Stimulated activated CD4-positive, alpha-beta T cell treated with anti-CD3 and anti-CD28 coated beads, Interleukin-2, amount 100 ng/mL, for 24 hours (primary cell): ENCODE data around the gene QKI.

Experiments
- DNase-seq, 2 donors: peaks; one replicate each; pipeline ENCODE4 v3.0.0-alpha.2; 2020

The QKI gene

DNA sequence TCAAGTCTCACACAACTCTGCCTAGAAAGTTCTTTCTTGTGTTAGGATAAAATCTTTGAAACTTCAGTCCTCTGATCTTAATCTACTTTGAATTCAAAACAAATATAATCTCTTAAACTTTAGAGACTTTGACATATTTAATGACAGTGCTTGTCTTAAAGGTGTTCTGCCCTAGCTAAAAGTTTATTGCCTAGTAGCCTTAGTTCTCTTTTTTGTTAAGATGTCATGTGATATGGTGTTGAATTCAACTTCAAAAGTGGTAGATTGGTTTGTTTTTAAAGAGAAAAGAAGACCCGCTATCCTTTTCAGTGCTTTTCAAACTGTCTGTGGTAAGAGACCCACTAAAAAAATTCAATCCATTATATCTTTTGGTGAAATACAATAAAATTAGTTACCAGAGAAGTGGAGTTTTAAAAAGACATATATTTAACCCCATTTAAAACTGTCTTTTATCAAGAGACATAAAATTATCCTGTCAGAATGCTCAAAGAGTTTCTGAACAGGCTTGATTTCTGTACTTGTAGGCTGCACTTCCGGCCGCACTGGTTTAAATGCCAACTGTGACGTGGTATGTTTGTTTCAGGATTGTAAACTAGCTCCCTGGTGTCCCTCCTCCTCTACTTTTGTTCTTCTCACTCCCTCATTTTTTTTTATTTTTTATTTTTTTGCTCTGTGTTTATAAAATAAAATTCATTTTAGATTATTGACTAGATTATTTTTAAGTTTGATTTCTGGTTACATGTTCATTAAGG lies 76.5 kb downstream of the QKI start:
- DNase-seq: no peak

DNA sequence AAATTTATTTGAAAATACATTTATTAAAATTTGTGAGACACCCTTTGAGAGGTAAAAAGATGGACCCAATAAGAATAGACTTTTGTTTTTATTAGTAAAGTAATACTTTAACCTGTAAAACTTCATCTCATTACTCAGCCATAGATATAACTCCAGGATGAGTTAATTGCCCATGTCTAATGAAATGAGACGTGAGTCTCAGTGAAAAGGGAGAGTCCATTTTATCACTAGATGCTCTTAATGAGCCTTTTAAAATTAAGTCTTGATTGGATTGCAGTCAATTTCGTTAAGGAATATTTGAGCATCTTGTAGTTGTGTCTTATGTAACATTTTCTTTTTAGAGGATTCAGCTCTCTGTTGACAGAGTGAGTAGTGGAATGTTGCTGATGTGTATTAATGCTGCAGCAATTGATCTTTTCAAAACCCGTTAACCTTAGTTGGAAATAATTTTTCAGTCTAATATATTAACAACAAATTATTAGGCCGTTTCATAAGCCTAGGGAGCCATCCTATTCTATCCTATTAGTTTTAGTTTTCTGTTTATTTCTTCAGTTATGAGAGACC lies 77.3 kb downstream of the QKI start:
- DNase-seq: no peak

DNA sequence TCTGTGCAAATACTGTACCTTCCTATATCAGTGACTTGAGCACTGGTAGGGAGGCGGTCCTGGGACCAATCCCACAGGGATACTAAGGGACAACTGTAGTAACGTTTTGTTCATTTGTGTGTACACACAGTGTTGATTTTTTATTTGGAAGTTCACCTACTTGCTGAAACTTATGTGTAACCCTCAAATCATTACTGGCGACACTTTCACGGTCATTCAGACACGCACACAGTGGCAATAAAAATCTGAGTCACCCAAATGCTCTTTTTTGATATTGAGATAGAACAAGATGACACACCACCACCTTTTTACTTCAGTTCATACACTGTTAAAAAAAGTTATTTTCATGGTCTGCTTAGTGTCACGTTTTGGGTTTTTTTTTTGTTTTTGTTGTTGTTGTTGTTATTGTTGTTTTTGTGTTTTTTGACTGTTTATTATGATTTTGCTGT lies 79.8 kb downstream of the QKI start:
- DNase-seq: no peak

DNA sequence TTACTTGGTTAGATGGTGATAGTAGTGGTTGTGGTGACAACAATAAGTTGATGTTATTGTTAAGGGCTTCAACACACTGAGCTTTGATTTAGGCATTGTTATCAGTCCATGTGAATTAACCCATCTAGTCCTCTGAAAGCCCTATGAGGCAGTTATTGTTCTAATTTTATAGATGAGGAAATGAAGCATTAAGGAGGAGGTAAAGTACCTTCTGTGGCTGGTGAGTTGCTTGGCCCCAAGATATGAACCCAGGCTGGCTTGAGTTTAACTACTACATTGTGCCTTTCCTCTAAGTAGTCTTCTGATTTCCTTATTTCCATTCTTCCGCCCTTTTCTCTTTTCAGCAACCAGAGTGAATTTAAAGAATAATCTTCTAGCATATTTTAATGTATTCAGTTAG lies 81.7 kb downstream of the QKI start:
- DNase-seq: no peak

DNA sequence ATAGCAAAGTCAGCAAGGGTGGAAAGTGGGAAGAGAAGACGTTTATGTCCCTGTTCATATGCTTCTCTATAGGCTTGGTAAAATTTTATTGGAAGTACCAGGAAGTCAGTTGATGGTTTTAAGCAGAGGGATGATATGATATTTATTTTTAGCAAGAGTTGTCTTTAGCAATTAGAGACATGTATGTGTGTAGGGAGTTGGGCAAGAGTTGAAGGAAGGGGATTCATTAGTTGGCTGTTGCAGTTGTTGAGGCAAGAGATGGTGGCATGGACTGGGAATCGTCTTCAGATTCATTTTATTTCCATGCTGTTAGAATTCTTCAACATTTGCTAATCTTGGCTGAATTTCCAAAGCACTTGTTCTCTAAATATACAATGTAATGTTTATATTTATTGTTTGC lies 85.6 kb downstream of the QKI start:
- DNase-seq: no peak

DNA sequence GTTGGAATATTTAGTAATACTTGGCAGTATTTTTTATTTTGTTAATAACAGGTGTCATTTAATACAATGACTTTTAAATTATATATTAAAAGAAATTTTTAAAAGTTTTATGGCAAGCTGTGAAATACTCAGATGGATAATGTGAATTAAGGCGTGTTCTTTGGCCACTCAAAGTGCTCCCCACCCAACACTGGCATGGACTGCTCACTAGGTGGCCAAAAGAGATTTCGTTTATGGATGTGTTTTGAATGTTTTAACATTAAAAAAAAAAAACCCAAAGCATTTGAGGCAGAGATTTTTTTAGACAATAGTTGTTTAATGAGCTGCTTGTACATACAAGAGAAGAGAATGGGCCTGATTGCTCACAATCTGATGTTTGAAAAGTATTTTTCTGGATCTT lies 86.5 kb downstream of the QKI start:
- no peak for DNase-seq

DNA sequence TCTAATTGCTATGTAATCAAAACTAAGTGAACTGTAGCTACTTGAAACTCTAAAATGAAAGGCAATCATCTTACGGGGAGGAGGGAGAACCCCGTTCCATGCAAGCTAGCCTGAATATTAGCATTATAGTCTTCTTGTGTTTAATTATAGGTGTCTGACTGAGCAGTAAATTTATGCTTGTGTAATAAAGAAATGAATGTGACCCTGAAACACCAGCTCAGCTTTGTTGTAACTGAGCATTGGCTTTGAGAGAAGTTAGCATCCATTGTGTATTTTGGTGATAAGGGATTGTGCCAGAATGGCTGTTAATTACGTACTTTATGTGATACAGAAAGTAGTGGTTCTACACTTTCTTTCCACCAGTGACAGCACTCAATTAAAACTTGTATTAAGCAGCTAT lies 86.9 kb downstream of the QKI start:
- DNase-seq: no peak

DNA sequence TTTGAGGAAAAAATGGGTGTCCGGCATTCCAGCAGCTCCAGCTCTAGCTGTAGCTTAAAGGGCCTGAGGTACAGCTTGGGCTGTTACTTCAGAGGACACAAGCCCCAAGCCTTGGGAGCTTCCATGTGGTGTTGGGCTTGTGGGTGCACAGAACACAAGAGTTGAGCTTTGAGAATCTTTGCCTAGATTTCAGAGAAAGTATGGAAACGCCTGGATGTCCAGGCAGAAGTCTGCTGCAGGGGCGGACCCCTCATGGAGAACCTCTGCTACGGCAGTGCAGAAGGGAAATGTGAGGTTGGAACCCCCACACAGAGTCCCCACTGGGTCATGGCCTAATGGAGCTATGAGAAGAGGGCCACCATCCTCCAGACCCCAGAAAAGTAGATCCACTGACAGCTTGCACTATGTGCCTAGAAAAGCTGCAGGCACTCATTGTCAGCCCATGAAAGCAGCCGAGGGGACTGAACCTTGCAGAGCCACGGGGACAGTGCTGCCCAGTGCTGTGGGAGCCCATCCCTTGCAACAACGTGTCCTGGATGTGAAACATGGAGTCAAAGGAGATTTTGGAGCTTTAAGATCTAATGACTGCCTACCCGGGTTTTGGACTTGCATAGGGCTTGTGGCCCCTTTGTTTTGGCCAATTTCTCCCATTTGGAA lies 90.6 kb downstream of the QKI start:
- DNase-seq: no peak

DNA sequence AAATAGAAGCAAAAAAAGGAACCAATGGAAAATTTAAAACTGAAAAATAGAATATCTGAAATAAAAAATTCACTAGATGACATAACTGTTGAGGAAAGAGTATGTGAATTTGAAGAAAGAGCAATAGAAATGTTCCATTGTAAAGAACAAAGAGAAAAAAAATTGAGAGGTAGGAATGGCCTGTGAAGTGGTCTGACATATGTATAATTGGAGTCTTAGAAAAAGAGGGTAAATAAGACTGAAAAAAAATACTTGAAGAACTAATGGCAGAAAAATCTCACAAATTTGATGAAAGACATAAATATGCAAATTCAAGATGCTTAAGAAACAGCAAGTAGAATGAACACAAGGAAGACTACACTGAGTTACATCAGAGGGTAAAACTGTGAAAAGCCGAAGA lies 93.4 kb downstream of the QKI start:
- DNase-seq: no peak

DNA sequence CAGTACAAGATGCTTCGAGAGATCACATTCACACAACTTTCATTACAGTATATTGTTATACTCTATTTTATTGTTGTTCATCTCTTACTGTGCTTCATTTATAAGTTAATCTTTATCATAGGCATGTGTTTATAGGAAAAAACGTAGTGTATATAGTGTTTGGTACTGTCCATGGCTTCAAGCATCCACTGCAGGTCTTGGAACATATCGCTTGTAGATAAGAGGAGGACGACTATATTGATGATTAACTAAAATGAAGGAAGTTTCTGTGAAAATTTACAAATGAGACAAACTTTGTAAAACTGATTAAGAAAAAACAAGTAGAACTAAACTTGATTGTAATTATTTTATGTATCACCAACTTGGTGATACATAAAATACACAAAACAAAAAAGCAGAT lies 98.5 kb downstream of the QKI start:
- no peak for DNase-seq

DNA sequence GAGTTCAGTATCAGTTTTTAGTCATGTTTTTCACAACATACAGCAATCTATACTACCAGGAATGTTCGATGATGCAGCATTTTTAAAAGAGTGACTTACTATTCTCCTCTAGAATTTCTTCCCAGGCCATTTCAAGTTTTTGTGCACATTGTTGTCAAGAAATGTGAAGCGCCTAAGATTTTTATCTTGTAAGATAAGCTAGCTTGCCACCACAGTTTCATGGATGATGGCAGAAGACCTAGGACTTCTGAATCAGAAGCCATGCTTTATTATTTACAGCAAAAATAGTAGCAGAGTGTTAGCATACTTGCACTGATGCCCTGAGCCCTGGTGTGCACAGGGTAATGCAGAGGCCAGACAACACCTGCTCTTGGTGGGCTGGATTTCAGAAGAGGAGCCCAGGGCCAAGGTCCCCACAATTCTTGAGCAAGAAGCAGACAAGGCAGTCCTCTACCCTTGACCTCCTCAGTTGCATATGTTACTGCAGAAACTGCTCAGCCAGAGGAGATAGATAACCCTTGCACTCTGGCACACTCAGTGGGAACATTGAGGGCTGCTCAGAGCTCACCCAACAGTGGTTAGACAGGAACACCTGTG lies 99.2 kb downstream of the QKI start:
- no peak for DNase-seq

DNA sequence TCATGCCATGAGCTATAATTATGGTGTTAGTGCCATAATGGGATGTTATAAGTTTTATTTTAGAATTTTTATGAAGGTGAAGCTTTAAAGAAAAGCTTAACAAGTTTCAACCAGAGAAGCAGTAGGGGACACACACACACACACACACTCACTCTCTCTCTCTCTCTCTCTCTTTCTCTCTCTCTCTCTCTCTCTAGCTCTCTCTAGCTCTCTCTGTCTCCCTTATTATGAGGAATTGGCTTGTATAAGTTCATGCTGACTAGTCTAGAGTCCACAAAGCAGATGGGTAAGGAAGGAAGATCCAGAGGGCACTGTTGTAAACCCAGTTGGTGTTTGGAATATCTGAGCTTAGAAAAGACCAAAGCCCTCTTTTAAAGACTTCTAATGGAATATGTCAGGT lies 102.4 kb downstream of the QKI start:
- no peak for DNase-seq

DNA sequence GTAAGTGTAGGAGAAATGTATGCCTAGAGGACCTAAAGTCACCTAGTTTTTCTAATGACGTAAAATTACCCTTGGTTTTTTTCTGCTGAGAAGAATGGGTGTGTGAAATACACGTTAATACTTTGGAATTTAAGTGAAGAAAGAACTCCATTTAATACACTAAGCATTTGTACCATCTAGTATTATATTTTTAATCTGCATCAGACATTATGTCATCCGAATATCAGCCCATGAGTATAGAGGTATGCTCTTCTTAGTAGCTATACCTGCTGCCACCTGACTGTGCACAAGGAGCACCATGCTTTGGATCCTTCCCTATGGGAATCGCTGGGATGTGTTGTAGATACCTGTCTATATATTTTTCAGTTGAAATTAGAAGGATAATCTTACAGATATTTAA lies 106.4 kb downstream of the QKI start:
- no peak for DNase-seq

DNA sequence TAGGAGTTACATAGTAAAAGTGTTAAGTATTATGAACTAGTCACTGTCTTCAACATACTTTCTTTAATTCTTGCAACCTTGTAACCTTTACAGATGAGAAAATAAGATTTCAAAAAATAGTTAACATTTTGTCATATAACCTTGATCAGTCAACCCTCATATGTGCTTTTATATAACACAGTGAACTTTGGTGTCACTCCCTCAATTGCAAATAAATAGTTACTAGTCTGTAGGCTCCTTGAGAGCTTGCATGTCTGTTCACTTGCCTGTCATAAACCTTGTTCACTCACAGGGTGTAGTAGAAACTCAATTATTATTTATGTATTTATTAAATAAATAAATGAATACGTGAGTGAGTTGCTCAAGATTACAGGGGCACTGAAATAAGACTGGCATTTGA lies 107.5 kb downstream of the QKI start:
- no peak for DNase-seq

DNA sequence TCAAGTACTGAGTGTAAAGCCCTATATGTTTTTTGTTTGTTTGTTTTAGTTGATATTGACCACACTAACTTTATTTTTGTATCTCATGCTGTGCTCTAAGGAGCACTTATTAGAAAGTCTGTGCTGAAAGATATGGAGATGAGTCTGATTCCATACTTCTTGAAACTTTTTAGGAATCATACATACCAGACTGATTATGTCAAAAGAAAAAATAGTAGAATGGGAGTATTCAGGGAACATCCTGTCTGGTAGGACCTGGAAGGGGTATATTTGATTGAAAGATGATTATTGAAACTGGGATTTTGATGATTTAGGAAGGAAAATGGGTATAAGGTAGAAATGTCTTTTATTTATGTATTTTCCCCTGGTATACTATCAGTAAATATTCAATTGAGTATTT lies 111.4 kb downstream of the QKI start:
- no peak for DNase-seq

DNA sequence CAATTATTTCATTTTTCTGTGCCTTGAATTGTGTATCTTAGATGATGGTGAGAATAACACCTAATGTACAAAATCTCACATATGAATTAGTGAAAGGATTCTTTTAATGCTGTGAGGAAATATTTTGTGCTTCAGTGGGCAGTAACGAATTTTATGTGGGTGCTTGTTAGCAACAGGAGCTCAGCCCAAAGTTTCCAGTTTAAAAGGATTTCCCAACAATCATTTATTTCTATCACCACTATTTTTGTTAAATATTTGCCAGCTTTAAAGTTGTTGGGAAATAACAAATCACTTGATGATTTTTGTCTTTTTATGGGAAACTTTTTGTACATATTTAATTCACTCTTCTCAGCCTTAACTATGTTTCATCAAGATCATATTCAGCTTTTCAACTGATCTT lies 111.8 kb downstream of the QKI start:
- DNase-seq: no peak

DNA sequence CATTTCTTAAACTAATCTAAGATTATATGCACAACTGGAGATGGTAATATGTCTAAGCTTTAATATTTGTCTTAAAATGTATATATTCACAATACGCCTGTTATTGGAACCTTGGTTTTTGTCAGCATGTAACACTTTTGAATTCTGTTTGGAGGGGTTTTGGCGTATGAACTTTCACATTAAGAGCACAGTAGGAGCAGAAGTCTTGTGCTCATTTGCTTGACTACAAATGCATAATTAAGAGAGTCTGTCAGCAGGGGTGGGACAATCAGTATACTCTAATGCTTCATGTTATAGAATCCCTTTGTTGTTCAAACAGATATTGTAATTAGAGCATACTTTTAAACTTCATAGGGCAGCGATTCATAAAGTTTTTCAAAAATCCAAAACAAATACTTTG lies 112.8 kb downstream of the QKI start:
- DNase-seq: no peak

DNA sequence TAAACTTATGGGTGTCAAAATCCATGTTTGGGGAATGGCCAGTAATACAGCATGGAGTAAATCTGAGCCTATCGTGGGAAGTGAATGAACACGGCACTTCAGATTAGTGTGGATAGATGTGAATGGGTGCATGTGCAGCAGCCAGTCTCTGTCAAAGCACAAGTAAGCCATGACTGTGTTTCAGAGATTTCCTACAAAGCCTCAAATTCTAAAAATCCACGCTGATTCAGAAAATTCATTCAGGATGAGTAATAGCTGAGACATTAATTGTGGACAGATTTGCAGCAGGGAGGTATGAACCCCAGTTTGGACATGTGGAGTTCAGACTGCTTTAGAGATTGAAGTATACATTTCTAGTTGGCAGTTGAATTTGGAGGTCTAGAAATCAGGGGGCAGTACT lies 115.1 kb downstream of the QKI start:
- no peak for DNase-seq

DNA sequence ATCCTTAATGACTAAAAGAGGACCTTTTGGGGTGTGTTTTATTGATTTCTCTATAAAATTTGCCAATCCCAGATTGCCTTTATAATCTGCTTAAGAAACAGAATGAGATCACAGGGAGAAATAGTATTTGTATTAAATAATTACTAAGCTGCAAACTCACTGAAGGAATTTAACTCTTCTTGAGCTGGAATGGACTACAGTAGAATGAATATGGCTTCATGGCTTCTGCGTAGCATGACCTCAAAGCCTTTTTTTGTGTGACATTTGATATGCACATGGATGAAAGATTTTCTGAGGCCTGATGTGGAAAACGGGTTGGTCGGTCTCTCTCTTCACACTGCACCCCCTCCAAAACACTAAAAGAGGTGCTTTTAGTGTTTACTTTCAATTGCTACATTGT lies 115.9 kb downstream of the QKI start:
- DNase-seq: no peak

DNA sequence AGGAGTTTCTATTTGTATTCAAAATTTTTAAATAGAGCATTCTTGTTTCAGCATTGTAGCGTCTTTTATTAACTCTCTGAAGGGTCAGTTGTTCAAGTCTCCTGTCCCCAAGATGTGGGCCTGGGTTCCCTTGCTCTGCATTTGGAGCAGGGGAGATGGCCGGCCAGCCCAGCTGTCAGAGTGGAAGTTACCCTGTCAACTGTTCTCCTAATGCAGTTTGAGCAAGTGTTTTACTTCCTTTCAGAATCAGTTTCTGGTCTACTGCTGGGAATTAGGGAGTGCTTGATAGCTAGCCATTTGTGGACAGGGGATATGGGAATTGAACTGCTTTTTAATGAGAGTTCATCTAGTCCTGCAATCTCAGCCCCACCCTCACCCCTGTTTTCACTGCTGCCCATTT lies 116.6 kb downstream of the QKI start:
- DNase-seq: no peak

DNA sequence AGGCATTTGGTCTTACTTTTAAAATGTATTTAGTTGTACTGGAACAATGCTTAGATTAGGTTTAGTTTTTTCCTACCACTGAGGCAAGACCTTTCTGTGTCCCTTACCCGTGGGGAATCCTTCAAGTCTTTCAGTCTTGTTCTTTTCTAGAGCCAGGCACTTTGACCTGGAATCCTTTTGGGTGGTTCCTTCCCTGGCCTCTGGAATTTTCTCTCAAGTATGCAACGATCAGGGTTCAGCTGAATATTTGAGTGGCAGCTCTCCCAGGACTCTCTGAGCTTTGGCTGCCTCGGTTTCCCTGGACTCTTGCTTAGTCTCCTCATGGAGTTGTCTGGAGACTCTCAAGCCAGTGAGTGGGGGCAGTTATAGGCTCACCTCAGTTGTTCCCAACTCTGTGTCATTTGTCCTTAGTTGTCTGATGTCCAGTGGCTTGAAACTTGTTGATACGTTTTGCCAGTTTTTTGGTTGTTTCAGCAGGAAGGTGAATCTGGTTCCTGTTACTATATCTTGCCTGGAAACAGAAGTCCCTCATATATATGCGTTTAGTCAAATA lies 118.1 kb downstream of the QKI start:
- DNase-seq: no peak

DNA sequence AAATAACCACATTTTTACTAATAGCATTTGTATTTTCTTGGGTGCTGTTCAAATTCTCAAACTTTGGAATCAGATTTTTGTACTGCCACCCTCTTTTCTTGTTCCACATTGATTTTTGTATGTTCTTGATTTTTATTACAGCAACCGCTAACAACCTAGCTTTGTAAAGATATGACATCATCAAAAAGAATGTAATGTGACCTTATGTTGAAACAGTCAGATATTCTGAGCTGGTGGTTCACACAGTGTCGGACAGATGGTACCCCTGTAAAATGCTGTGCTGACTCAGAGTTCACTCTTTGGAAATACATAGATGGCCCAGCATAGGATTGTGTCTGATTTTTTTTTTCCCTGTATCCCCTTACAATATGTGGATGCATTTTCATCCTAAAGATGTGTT lies 118.9 kb downstream of the QKI start:
- no peak for DNase-seq

DNA sequence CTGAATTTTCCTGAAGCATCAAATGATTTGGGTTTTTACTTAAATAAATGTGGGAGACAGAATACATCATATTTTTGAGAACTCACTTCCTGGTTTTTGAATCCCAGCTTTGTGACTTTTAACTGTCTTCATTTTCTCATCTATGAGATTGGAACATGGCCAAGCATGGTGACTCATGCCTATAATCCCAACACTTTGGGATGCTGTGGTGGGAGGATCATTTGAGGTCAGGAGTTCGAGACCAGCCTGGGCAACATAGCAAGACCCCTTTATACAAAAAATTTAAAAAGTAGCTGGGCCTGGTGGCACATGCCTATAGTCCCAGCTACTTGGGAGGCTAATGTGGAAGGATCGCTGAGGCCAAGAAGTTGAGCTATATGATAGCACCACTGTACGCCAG lies 122.3 kb downstream of the QKI start:
- DNase-seq: no peak

DNA sequence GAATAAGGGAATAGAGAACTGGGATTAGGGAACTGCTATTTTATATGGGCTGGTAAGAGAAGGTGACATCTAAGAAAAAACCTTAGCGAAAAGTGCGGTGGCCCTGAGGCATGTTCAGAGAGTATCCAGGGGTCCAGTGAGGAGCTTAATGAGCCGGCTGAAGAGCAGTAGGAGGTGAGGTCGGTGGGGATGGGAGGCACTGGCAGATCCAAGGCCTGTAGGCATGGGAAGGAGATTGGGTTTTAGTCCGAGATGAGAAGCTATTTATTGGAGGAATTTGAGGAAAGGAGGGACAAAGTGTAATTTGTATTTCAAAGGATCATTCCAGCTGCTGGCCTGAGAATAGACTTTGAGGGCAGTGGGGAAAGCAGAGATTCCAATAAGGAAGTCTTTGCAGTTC lies 123.8 kb downstream of the QKI start:
- DNase-seq: no peak
